Measurements from ENCODE around the gene CTSK.
"Not testable (repeated sequence)": the region's sequence is repeated elsewhere in the genome, so short reads cannot be mapped to it uniquely, and the experiment has no call there.

CTSK gene

DNA sequence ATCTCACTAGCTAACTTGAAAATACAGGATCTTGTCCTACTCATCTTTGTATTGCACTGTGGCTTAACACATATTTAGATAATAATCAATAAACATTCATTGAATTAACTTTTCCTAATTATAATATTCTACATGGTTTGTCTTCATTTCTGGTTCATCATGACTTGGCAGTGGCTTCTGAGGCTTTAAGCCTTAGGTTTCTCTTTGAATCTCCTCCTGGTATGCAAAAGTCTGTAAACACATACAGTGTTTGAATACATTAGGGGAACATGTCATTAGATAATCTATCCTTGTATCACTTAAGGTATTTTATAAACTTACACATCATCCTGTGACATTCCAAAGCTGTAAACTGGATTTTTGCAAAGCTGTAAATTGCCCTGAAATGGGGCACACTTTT is 20.6 kb downstream of the CTSK start:
- no peaks in the 10 kb centered on the region for H3K27me3 Mint-ChIP-seq
- H3K9me3 Mint-ChIP-seq = no peaks in the 10 kb centered on the region
- H3K27ac Mint-ChIP-seq = no peak overlapping the region
- no peaks in the 10 kb centered on the region for H3K36me3 Mint-ChIP-seq
- no peak overlapping the region for H3K4me3 Mint-ChIP-seq
- no peak for ATAC-seq
- H3K4me1 Mint-ChIP-seq = peaks cover 7% of the 10 kb centered on the region

DNA sequence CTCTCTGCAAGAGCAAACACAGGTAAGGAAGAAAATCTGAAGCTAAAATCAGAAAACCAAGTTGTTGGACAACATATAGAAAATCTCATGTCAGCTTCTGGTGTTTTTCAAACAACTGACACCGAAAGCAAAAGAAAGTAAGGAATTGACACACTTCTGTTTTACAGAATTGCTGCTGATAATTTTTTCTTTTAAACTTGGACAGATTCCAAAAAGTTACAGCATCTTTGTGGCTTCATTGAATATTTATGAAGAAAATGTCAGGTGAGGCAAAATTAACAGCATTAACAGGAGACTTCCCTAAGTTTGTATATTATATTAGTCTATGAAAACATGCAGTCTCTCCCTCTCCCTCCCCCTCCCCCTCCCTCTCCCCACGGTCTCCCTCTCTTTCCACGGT is 27.6 kb downstream of the CTSK start:
- Mint-ChIP-seq H3K4me3 (no peak overlapping the region), H3K27me3 (no peaks in the 10 kb centered on the region), H3K36me3 (no peaks in the 10 kb centered on the region), H3K4me1 (no peaks in the 10 kb centered on the region), H3K9me3 (no peaks in the 10 kb centered on the region), H3K27ac (no peak overlapping the region)
- ATAC-seq = no peak

DNA sequence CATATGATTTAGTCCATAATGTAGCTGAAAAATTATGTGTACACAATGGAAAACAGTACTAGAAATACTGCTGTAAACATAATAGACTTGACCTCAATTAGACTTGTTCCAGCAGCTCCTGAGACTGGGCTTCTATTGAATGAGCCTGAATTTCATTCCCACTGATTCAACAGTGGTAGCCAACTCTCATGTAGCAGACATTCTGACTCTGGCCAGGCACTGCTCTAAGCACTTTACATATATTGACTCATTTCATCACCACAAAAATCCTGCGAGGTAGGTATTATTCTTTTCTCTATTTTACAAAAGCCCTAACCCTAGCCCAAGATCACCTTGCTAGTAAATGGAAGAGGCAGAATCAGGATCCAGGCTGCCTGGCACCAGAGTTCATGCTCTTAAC is 29.7 kb downstream of the CTSK start:
- no peak overlapping the region for H3K27ac Mint-ChIP-seq
- no peaks in the 10 kb centered on the region for H3K36me3 Mint-ChIP-seq
- H3K9me3 Mint-ChIP-seq = no peaks in the 10 kb centered on the region
- no peaks in the 10 kb centered on the region for H3K4me1 Mint-ChIP-seq
- H3K27me3 Mint-ChIP-seq = no peaks in the 10 kb centered on the region
- H3K4me3 Mint-ChIP-seq = no peak overlapping the region
- ATAC-seq = no peak

DNA sequence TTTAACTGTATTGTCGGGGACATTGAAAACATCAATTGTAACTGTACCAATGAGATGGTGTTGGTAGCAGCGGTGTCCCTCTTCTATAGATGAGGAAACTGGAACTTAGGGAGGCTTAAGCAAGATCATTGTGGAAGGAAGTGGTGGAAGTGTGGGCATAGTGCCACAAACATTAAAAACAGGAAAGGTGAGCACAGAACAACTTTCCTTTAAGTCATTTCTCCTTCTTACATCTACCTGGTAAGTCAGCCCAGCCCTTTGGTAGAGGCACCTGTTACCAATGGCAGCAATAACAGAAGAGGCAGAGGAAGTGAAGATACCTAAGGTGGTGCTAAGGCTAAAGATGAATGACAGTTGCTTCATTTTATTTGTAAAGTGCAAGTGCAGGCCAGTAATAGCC is 30.5 kb downstream of the CTSK start:
- Mint-ChIP-seq H3K27ac (no peak overlapping the region), H3K4me3 (no peak overlapping the region), H3K27me3 (no peaks in the 10 kb centered on the region), H3K36me3 (no peaks in the 10 kb centered on the region), H3K4me1 (no peaks in the 10 kb centered on the region), H3K9me3 (no peaks in the 10 kb centered on the region)
- no peak for ATAC-seq

DNA sequence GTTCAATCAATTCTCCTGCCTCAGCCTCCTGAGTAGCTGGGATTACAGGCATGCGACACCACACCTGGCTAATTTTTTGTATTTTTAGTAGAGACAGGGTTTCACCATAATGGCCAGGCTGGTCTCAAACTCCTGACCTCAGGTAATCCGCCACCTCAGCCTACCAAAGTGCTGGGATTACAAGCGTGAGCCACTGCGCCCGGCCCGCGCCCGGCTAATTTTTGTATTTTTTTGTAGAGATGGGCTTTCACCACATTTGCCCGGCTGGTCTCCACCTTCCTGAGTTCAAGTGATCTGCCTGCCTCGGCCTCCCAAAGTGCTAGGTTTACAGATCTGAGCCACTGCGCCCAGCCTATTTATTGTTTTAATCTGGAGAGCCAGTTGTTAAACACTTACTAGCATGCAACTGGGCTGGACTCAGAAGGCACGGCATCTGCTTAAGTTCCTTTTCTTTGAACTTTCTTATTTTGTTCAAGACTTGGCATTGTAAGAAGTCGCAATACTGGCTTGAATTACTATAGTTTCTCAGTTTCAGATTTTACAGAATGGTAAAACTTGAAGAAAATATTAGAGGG is 32.0 kb downstream of the CTSK start:
- H3K9me3 Mint-ChIP-seq, H3K27ac Mint-ChIP-seq, ATAC-seq, H3K36me3 Mint-ChIP-seq, H3K27me3 Mint-ChIP-seq, H3K4me1 Mint-ChIP-seq, H3K4me3 Mint-ChIP-seq: not testable (repeated sequence)

DNA sequence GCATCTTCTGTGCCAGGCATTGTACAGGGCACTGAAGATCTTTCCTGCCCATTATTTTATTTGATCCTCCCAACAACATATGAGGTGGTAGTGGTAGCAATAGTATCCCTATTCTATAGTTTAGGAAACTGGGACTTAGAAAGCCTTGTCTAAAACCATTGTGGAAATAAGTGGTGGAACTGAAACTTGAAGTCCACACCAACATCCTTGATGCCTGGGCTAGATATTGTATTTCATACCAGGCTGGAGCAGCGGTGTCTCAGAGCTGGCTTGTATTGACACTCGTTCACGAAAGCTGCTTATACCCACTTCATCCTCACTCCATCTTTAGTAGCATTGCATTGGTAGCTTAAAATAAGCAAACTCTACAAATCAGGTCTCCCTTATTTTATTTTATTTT is 32.8 kb downstream of the CTSK start:
- Mint-ChIP-seq H3K27me3 (no peaks in the 10 kb centered on the region), H3K4me3 (no peak overlapping the region), H3K36me3 (no peaks in the 10 kb centered on the region), H3K9me3 (no peaks in the 10 kb centered on the region), H3K4me1 (peaks cover 15% of the 10 kb centered on the region), H3K27ac (no peak overlapping the region)
- no peak for ATAC-seq

DNA sequence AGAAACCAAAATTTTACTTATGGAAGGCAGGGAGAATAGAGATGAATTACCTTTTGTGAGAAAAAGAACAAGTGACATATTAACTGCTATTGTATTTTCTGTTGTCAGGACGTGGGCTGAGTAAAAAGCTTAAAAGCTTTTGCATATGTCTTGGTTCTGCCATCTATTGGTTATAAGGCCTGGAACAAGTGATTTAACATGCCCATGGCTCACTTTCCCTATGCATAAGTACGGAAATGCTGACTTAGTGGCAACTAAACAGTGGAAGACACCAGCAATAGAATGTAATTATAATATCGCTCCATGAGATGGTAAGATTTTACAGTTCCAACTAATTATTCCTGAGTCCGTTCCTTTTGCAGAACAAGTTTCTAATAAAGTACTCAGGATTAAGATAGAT is 35.7 kb downstream of the CTSK start:
- Mint-ChIP-seq H3K27me3 (no peaks in the 10 kb centered on the region), H3K36me3 (no peaks in the 10 kb centered on the region), H3K4me1 (peaks cover 19% of the 10 kb centered on the region), H3K9me3 (no peaks in the 10 kb centered on the region), H3K27ac (peak overlapping the region; percentile 39), H3K4me3 (no peak overlapping the region)
- ATAC-seq = no peak

DNA sequence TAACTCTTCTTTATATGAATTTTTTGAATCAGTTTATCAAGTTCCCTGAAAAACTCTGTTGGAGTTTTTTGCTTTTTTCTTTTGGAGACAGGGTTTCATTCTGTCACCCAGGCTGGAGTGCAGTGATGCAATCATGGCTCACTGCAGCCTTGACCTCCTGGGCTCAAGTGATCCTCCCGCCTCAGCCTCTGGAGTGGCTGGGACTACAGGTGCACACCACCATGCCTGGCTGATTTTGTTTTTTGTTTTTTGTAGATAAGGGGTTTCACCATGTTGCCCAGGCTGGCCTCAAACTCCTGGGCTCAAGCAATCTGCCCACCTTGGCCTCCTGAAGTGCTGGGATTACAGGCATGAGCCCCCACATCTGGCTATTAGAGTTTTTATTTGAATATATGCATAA is 40.4 kb downstream of the CTSK start:
- not testable (repeated sequence) for H3K9me3 Mint-ChIP-seq, H3K27me3 Mint-ChIP-seq, H3K36me3 Mint-ChIP-seq, ATAC-seq, H3K4me3 Mint-ChIP-seq
- peak overlapping the region; percentile 99 for H3K27ac Mint-ChIP-seq
- peaks cover 45% of the 10 kb centered on the region for H3K4me1 Mint-ChIP-seq

DNA sequence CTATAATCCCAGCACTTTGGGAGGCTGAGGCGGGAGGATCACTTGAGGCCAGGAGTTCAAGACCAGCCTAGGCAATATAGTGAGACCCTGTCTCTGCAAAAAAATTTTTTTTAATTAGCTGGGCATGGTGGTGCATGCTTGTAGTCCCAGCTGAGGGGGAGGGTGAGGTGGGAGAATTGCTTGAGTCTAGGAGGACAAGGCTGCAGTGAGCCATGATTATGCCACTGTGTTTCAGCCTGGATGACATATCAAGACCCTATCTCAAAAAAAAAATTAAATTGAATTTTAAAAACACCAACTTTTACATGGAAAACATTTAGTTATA is 42.1 kb downstream of the CTSK start:
- peak; percentile 46 for ATAC-seq
- H3K9me3 Mint-ChIP-seq, H3K27me3 Mint-ChIP-seq: not testable (repeated sequence)
- Mint-ChIP-seq H3K4me1 (peaks cover 53% of the 10 kb centered on the region), H3K36me3 (peaks cover 22% of the 10 kb centered on the region), H3K4me3 (peak overlapping the region; percentile 97), H3K27ac (peak overlapping the region; percentile 99)

DNA sequence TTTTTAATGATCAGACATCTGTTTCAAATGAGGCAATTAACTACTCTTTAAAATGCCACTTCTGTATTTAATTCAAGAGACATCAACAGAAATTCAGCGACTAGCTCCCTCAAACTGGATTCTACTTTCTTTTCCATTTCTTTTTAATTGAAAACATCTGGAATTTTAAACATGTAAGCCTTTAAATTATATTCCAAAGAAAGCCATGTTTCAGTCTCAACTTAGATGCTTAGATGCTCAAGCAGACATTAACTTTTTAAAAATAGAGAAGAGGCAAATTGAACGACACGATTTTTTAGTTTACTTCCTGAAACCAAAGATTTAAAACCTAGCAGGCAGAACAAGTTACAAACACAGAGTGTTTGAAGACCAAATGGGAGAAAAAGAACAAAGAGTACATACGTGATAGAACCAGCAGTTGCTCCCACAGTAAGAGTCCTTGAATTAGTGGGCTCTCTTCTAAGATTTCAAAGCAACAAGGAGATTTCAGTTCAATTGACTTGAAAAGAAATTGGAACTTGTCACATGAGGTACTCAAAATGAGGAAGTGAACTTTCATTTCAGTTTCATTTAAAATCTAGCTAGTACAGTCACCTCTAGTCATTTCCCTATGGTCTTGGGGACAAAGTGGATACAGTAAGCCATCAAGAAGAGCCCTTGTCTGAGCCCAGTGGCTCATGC is 42.6 kb downstream of the CTSK start, which contains the start of gene CTSS:
TSS of gene CTSS (minus strand) at position 483 of the 681 bp plus-strand sequence. CDS start 1,015 bp downstream, outside the sequence.
- peaks cover 53% of the 10 kb centered on the region for H3K4me1 Mint-ChIP-seq
- peak within 1 kb of the TSS; percentile 97 for H3K4me3 Mint-ChIP-seq
- peak; percentile 96 for ATAC-seq
- peak within 1 kb of the TSS; percentile 99 for H3K27ac Mint-ChIP-seq
- peaks cover 27% of the 10 kb centered on the region for H3K36me3 Mint-ChIP-seq
- H3K27me3 Mint-ChIP-seq = no peaks in the 10 kb centered on the region
- peaks cover under 1% of the 10 kb centered on the region for H3K9me3 Mint-ChIP-seq

DNA sequence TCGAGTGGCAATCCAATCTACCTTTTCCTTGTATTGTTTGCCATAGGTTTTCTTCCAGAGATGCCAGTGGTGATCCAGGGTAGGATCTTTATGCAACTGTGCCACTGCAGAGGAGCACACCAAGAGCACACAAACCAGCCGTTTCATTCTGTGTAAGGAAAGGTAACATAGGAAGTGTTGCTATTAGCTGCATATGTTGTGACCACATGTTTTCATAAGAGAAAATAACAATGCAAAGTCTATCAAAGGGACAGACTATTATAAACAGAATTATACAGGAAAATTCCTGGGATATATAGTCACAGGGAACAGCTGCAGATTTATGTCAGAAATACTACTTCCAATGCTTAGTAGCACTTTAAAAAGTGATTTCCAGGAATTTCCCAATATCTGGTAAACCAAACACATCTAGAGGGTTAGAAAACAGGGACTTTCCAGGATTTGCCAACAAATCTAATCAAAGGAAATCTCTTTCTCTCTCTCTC is 43.4 kb downstream of the CTSK start:
- Mint-ChIP-seq H3K36me3 (peaks cover 35% of the 10 kb centered on the region), H3K4me1 (peaks cover 60% of the 10 kb centered on the region), H3K4me3 (peak overlapping the region; percentile 97), H3K27ac (peak overlapping the region; percentile 99), H3K9me3 (peaks cover 3% of the 10 kb centered on the region), H3K27me3 (no peaks in the 10 kb centered on the region)
- ATAC-seq = peak; percentile 52

DNA sequence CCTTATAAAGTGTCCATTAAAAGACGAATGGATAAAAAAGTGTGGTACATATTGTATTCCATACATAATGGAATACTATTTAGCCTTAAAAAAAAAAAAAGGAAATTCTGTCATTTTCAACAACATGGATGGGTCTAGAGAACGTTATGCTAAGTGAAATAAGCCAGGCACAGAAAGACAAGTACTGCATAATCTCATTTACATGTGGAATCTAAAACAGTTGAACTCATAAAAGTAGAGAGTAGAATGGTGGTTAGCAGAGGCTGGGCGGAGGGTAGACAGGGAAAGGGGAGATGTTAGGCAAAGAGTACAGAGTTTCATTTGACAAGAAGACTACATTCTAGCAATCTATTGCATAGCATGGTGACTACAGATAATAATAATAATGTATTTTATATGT is 45.0 kb downstream of the CTSK start:
- Mint-ChIP-seq H3K4me3 (peak overlapping the region; percentile 68), H3K36me3 (peaks cover 49% of the 10 kb centered on the region), H3K27ac (peak overlapping the region; percentile 55), H3K9me3 (peaks cover 3% of the 10 kb centered on the region), H3K4me1 (peaks cover 72% of the 10 kb centered on the region), H3K27me3 (no peaks in the 10 kb centered on the region)
- ATAC-seq = no peak

DNA sequence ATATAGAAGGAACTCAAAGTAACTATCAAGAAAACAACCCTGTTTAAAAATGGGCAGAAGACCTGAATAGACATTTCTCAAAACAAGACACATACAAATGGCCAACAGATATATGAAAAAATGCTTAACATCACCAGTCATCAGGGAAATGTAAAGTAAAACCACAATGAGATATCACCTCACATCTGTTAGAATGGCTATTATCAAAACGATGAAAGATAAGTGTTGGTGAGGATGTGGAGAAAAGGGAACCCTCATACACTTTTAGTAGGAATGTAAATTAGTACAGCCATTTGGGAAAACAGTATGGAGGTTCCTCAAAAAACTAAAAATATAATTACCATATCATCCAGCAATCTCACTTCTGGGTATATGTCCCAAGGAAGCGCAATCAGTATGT is 45.5 kb downstream of the CTSK start:
- Mint-ChIP-seq H3K4me3 (peak overlapping the region; percentile 68), H3K9me3 (peaks cover 3% of the 10 kb centered on the region), H3K36me3 (peaks cover 54% of the 10 kb centered on the region), H3K4me1 (peaks cover 68% of the 10 kb centered on the region), H3K27me3 (no peaks in the 10 kb centered on the region), H3K27ac (peak overlapping the region; percentile 55)
- ATAC-seq = no peak

DNA sequence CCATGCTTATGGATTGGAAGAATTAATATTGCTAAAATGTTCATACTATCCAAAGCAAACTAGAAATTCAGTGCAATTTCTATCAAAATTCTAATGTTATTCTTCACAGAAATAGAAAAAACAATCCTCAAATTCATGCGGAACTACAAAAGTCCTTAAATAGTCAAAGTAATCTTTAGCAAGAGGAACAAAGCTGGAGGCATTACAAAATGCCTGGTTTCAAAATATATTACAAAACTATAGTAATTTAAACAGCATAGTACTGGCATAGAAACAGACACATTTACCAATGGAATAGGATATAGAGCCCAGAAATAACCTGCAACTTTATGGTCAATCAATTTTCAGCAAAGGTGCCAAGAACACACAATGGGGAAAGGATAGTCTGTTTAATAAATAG is 46.3 kb downstream of the CTSK start:
- no peak for ATAC-seq
- Mint-ChIP-seq H3K9me3 (peaks cover 3% of the 10 kb centered on the region), H3K27ac (peak overlapping the region; percentile 75), H3K4me1 (peaks cover 68% of the 10 kb centered on the region), H3K4me3 (no peak overlapping the region), H3K27me3 (no peaks in the 10 kb centered on the region), H3K36me3 (peaks cover 59% of the 10 kb centered on the region)

DNA sequence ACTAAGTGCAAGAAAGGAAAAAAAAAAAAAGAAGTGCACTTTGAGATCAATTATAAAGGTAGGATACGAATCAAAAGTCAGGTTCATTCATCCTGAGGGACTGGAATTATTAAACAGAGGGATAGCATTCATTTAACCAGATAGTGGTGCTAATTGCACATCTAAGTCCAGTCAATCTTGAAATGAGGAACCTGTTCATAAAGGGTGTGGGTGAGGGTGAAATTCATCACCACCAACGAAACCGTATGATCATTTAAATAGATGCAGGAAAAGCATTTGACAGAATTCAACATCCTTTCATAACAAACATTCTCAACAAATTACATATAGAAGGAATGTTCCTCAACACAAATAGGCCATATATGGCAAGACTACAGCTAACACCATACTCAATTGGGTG is 48.0 kb downstream of the CTSK start:
- peak overlapping the region; percentile 75 for H3K27ac Mint-ChIP-seq
- H3K27me3 Mint-ChIP-seq = no peaks in the 10 kb centered on the region
- peak; percentile 62 for ATAC-seq
- no peak overlapping the region for H3K4me3 Mint-ChIP-seq
- H3K9me3 Mint-ChIP-seq = peaks cover 3% of the 10 kb centered on the region
- H3K36me3 Mint-ChIP-seq = peaks cover 61% of the 10 kb centered on the region
- H3K4me1 Mint-ChIP-seq = peaks cover 61% of the 10 kb centered on the region

DNA sequence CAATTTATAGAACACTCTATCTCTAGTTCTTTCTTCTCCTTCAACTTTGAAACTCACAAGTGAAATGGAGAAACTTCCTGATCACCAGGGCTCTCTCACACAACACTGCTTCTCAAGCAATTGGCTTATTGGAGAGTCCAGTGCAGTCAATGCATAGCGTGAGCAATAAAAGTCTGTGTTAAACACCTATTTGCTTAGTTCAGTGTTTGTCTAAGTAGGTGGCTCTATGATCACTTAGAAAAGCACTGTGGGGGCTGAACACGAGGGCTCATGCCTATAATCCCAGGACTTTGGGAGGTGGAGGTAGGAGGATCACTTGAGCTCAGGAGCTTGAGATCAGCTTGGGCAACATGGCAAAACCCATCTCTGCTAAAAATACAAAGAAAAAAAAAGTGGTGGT is 54.6 kb downstream of the CTSK start:
- no peak for ATAC-seq
- Mint-ChIP-seq H3K36me3 (peaks cover 64% of the 10 kb centered on the region), H3K9me3 (no peaks in the 10 kb centered on the region), H3K4me1 (no peaks in the 10 kb centered on the region), H3K27ac (no peak overlapping the region), H3K27me3 (no peaks in the 10 kb centered on the region), H3K4me3 (no peak overlapping the region)
